Activated CD8-positive, alpha-beta memory T cell treated with anti-CD3 and anti-CD28 coated beads, Interleukin-2, amount 50 U/mL, for 4 hours (primary cell): Measurements from ENCODE around the gene MAPKAPK3.
A peak's percentile ranks its signal among the peaks of the same experiment; 100 is the strongest.

Experiments
- DNase-seq: peaks from one replicate; pipeline ENCODE4 v3.0.0-alpha.2; 2020

The MAPKAPK3 gene

GRCh38 chr3:50628601-50629000 lies 11.7 kb downstream of the MAPKAPK3 start:
- DNase-seq, result no peak

- no peak for DNase-seq
Observed at GRCh38 chr3:50630394-50630793, 13.4 kb downstream of the MAPKAPK3 start.

GRCh38 chr3:50630877-50631276 lies 13.9 kb downstream of the MAPKAPK3 start:
- no peak for DNase-seq

- DNase-seq, result no peak
Observed at GRCh38 chr3:50632450-50632849, 15.5 kb downstream of the MAPKAPK3 start.

GRCh38 chr3:50633230-50633790 lies 16.4 kb downstream of the MAPKAPK3 start:
- no peak for DNase-seq

- no peak for DNase-seq
Observed at GRCh38 chr3:50635066-50635465, 18.1 kb downstream of the MAPKAPK3 start.

GRCh38 chr3:50637011-50637410 lies 20.1 kb downstream of the MAPKAPK3 start:
- DNase-seq, result no peak

GRCh38 chr3:50637945-50638344 lies 21.0 kb downstream of the MAPKAPK3 start:
- DNase-seq, result no peak

- no peak for DNase-seq
Observed at GRCh38 chr3:50639055-50639494, 22.1 kb downstream of the MAPKAPK3 start.

GRCh38 chr3:50642382-50642781 lies 25.4 kb downstream of the MAPKAPK3 start:
- no peak for DNase-seq

- DNase-seq, result no peak
Observed at GRCh38 chr3:50644561-50644960, 27.6 kb downstream of the MAPKAPK3 start.

- DNase-seq, result no peak
Observed at GRCh38 chr3:50645378-50645777, 28.4 kb downstream of the MAPKAPK3 start.

- DNase-seq, result no peak
Observed at GRCh38 chr3:50648313-50648712, 31.4 kb downstream of the MAPKAPK3 start.

GRCh38 chr3:50648944-50649343 lies 32.0 kb downstream of the MAPKAPK3 start:
- no peak for DNase-seq

GRCh38 chr3:50649451-50649931 lies 32.5 kb downstream of the MAPKAPK3 start:
- DNase-seq, result no peak

- DNase-seq, result no peak
Observed at GRCh38 chr3:50650018-50650417, 33.1 kb downstream of the MAPKAPK3 start.

- no peak for DNase-seq
Observed at GRCh38 chr3:50651445-50651844, 34.5 kb downstream of the MAPKAPK3 start.

- DNase-seq, result no peak
Observed at GRCh38 chr3:50651920-50652529, 35.1 kb downstream of the MAPKAPK3 start.

GRCh38 chr3:50652709-50653108 lies 35.8 kb downstream of the MAPKAPK3 start:
- peak; percentile 53 for DNase-seq

- DNase-seq, result no peak
Observed at GRCh38 chr3:50653937-50654595, 37.1 kb downstream of the MAPKAPK3 start.

- no peak for DNase-seq
Observed at GRCh38 chr3:50655009-50655830, 38.3 kb downstream of the MAPKAPK3 start.

- DNase-seq, result no peak
Observed at GRCh38 chr3:50656417-50657195, 39.7 kb downstream of the MAPKAPK3 start.

GRCh38 chr3:50657407-50657806 lies 40.5 kb downstream of the MAPKAPK3 start:
- no peak for DNase-seq
